HS-5 (cell line): Measurements from ENCODE around the gene CRYBG2.
"Not testable (repeated sequence)": the region's sequence is repeated elsewhere in the genome, so short reads cannot be mapped to it uniquely, and the experiment has no call there.

Experiments
- DNase-seq: peaks from one replicate; pipeline ENCODE4 v3.0.0-alpha.2; 2012; ENCODE audit warnings: low read depth

CRYBG2 gene

DNA sequence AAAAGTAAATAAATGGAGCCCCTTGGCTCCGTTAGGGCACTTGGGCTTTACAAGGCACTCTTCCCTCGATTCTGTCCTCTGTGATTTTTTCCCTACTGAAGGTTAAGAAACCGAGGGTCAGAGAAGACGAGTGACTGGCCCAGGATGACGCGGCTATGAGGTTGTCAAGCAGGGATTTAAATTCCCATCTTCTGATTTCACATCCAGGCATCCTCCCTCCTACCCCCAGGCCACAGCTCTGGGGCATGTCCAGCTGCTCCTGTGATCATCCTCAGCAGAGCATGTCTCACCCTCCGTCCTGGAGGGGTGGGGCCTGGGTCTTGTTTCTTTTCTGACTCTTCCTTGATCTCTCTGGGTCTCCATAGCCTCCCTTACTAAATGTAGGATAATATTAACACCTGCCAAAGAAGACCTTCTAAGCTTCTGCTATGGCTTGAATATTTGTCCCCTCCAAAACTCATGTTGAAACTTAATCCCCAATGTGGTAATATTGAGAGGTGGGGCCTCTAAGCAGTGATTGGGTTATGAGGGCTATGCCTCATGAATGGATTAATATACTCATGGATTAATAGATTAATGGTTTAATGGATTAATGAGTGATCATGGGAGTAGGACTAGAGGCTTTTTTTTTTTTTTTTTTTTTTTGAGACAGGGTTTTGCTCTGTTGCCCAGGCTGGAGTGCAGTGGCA lies 4.6 kb downstream of the CRYBG2 start:
- peak; percentile 90 for DNase-seq

DNA sequence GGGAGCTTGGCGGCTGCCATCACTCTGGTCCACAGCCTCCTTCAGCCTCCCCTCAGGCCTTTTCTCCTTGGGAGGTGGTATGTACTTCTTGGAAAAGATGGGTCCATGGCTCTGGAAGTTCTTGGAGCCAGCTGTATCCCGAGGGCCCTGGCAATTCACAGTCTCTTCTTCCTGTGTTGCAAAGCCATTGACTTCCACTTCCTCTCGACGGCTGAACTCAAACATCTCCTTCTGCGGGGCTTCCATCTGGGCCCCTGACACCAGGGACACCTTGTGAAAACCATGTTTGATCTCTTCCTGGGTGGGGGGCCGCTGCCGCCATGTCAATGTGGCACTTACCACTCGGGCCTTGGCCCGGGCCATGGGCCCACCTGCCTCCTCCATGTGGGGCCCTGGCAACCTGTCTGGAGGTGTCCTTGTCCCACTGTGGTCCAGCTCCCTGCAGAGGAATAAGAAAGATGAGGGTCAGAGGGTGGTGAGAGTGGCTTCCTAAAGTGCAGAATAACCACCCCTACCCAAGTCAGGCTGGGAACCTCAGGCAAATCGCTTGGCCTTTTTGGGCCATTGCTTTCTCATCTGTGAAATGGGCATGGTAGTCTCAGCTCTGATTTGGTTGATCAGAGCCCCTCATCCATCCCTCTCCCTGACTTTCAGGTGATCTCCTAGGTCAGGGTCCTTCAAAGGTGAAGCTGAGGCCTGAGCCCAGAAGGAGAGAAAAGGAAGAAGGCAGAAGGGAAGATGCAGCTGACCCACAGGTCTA lies 7.5 kb downstream of the CRYBG2 start:
- DNase-seq: no peak

DNA sequence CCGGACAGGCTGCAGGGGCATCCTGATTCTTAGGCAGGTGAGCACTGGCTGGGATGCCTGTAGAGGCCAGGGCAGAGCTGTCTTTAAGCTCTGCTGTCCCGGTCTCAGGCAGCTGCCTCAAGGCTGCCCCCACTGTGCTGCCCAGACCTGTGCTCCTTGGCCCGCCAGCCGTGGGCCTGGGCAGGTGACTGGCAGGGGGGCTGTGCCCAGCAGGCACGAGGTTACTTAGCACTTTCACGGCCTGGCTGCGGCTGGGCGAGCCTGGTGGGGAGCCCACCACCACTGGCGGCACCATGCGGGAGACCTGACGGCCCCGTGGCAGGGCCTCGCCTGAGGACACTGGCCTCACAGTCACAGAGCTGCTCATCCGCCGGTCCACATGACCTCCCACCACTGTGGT lies 8.2 kb downstream of the CRYBG2 start:
- DNase-seq: no peak

DNA sequence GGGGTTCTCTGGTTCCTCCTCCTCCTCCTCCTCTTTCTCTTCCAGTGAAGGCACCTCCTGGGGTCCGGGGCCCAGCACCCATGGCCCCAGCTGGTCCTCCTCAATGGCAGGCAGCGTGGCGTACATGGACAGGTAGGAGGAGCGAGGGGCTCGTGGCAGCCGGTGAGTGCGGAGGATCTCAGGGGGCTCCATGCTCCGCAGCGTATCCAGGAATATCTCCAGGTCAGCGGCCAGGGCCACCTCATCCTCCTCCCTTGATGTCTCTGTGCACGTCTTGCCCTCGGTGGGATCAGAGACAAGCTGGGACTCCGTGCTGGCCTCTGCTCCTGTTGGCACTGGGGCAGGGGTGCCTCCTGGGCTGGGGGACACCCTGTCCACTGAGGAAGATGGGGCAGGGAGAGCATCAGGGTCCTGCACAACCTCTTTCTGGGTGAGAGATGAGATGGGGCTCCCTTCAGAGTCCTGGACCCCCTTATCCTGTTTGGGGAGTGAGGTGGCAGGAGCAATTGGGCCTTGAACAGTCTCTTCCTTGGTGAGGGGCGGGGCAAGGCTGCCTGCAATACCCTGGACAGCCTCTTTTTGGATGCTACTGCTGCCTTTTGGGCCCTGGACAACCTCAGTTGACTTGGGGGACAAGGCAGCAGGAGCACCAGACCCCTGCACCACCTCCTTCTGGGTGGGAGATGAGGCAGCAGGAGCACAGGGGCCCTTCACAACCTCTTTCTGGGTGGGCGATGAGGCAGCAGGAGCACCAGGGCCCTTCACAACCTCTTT lies 9.6 kb downstream of the CRYBG2 start:
- no peak for DNase-seq

DNA sequence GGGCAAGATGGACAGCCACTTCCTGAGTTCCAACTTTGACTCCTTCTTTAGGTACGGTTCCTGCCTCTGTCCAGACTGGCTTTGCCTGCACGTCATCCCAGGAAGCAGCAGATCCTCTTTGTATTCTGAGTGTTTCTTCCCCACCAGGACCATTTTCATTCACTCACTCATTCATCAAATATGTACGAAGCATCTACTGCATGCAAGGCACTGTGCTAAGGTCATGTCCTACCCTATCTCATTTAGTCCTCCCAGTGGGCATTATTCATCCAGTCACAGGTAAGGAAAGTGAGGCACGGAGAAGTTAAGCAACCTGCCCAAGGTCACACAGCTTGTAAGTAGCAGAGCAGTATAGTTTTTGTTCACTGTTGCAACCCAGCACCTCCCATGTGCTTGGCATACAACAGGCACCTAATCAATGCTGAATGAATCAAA lies 13.9 kb downstream of the CRYBG2 start:
- DNase-seq: no peak

DNA sequence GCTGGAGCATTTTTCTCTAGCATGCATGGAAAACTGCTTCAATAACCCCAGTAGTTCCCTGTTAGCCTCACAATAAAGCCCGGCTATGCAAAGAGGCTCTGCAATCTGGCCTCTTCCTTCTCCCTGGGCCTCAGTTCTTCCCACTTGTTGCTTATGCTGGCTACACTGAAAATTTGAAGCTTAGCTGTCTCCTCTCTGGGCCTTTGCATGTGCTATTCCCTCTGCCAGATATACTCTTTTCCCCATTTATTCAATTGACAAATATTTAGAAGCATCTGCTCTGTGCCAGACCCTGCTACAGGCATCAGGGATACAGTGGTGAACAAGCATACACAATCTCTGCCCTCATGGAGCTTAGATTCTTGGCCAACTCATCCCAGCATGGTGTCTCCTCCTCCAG lies 15.3 kb downstream of the CRYBG2 start:
- no peak for DNase-seq

DNA sequence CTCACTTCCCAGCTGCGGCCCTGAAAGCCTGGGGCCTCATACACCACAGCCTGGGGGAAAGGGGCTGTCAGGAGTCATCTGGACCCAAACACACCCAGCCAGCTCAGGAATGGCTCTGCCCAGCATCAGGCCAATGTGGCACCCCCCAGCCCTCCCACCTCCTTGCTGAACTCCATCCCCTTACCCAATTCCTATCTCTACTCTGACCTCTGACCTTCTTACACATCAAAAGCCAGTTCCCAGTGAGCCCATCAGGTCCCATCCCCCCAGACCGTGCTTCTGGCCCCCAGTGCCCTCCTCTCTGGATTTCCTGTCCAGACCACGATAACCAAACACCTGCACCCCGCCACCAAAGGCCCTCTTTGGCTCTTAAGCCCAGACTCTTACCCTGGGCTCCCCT lies 16.3 kb downstream of the CRYBG2 start:
- DNase-seq: no peak

DNA sequence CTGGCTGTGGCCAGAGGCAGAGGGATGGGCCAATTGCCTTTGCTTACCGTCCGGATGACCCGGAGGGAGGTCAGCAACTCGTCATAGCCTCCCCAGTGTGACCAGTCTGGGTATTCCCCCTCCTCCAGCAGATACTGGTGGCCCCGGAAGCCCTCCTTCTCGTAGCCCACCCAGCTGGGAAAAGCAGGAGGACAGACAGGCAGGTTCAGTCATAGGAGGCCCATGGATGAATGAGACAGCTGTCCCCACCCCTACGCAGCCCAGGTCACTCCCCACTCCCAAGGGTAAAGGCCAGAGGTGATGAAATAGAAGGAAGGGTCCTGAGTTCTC lies 16.8 kb downstream of the CRYBG2 start:
- no peak for DNase-seq

DNA sequence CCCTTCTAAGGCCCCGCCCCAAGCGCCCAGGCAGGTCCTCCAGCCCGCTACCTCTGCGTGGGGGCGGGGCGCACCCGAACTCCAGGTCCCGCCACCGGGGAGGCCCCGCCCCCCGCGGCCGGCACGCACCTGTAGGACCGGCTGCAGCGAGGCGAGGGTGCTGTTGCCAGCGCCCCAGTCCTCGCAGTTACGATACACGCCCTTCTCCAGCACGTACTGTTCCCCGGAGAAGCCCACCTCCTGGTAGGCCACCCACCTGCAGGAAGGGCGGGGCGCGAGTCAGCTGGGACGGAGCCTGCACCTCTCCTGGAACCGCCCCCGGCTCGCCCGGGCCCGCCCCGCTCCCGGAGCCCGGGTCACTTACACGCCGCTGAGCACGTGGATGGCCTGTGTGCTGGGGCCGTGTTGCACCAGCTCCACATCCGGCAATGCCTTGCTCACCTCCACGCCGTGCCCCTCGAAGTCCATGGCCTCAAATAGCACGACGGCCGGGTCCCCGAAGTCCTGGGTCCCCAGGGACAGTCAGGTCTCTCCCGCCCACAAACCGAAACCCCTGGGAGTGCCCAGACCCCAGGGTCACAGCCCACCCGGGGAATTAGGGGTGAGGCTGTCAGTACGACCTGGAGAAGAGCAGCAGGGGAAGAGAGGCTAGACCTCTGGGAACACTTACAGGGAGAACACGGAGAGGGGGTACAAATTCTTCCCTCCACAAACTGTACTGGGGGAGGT lies 17.3 kb downstream of the CRYBG2 start:
- DNase-seq: no peak

DNA sequence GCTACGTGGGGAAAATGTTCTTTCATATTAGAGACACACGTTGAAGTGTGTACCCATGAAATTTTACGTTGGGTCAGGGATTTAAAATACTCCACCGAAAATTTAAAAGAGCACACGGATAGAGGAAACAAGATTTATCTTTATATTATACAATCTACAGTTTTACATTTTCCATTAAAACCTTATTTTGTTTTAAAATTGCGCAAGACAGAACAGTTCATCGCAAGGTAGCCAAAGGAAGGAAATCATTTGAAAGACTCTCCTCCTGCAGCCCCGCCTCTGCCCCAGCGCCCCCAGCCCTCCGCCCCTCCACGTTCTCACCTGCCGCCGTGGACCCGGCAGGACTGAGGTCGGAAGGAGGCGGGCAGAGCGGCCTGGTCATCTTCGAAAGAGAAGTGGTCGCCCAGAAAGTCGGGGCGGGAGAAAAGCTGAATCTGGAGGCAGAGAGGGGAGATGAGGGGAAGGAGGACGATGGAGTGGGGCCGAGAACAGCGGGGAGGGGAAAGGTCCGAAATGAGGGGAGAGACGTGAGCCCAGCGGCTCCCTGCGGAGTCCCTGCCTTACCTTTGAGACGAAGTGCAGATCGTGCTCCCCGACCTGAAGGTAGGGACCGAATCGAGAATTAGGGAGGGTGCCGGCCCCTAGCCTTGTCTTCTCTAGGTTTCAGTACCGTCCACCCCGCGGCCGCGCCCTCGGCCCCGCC lies 18.0 kb downstream of the CRYBG2 start:
- no peak for DNase-seq

DNA sequence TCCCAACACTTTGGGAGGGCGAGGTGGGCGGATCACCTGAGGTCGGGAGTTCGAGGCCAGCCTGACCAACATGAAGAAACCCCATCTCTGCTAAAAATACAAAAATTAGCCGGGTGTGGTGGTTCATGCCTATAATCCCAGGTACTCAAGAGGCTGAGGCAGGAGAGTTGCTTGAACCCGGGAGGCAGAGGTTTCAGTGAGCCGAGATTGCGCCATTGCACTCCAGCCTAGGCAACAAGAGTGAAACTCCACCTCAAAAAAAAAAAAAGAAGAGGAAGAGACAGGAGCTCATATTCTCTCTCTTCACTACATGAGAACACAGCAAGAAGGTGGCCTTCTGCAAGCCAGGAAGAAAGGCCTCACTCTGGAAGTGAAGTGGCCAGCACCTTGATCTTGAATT lies 20.6 kb downstream of the CRYBG2 start:
- DNase-seq: not testable (repeated sequence)

DNA sequence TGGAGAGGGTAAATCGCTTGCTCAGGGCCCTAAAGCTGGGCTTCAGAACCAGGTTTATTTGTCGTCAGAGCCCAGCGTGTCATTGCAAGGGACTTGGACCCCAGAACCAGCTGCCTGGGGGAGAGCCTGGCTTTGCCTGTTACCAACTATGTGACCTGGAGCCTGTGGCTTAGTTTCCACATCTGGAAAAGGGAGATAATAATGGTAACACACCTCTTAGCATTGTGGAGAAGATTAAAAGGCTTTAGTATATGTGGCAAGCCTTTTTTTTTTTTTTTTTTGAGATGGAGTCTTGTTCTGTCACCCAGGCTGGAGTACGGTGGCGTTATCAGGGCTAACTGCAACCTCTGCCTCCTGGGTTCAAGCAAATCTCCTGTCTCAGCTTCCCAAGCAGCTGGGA lies 23.7 kb downstream of the CRYBG2 start:
- DNase-seq: no peak

DNA sequence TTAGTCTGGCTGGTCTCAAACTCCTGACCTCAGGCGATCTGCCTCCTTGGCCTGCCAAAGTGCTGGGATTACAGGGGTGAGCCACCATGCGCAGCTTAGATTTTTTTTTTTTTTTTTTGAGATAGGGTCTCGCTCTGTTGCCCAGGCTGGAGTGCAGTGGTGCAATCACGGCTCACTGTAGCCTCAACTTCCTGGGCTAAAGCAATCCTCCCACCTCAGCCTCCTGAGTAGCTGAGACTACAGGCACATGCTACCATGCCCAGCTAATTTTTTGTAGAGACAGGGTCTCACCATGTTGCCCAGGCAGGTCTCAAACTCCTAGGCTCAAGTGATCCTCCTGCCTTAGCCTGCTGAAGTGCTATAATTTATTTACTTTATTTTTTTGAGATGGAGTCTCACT lies 24.6 kb downstream of the CRYBG2 start:
- DNase-seq: not testable (repeated sequence)

DNA sequence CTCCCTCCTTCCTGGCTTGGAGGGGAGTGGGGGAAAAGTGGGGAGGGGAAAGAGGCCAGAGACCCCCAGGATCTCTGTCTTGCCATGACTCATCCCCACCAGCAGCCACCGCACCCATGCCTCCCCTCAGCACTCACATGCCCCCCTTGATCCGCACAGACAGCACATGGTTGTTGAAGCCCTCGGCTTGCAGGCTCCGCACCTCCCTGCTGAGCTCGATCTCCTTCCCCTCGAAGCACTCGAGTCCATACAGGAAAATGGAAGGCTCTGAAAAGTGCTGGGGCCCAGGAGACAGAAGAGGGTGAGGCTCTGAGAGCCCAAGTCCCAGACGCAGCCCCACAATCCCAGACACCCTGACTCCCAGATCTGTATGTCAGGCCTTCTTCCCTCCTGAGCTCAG lies 25.3 kb downstream of the CRYBG2 start:
- DNase-seq: no peak

DNA sequence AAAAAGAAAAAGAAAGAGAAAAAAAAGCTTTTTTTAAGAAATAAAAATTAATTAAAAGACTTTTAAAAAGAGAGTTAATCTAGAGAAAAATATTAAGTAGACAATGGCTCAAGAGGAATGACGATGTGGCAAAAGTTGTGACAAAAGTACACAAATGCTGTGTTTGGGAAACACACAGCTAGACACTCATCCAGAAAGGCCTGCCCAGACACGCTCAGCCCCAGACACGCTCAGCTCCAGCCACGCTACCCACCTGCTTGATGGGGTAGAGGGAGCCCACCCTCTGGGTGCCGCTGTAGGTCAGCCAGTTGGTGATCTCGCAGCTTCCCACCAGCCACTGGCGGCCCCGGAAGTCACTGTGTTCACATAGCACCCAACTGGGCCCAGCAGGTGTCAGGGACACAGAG lies 26.0 kb downstream of the CRYBG2 start:
- no peak for DNase-seq

DNA sequence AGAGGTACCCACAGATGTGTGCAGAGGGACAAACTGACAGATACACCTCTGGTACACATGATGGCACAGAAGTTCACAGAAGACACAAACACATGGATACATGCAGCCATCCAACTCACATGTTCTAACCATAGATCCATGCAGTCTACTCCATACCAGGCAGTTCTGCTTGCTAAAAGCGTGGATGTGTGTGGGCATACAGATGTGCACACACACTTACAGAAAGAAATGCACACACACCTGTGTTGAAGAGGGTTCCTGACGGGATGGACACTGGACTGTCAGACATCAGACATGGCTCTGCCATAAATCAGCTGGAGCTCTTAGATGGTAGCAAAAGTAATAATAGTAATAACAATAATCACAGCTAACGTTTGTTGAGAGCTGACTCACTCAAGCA lies 29.4 kb downstream of the CRYBG2 start:
- DNase-seq: no peak

DNA sequence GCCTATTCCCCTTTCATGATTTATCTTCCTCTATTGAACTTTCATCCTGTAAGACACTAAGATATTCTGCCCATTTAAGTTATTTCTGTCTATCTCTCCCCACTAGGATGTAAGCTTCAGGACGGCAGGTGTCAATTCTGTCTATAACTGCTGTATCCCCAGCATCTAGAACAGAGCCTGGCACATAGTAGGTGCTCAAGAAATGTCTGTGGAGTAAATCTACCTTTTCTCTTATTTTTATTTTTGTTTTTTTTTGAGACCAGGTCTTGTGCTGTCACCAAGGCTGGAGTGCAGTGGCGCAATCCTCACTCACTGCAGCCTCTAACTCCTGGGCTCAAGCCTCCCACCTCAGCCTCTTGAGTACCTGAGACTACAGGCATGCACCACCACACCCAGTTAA lies 30.5 kb downstream of the CRYBG2 start:
- DNase-seq: no peak

DNA sequence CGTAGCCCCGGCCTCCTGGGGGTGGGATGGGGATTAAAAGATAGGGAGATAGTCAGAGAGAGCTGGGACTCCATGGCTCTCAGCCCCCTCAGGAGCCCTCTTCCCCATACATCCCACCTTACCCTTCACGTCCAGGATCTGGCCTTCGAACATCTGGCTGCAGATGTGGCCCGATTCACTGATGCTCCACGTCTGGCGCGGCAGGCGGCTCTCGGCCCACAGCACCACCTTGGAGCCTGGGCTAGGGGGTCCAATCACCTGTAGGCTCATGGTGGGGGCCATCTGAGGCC lies 31.9 kb downstream of the CRYBG2 start:
- DNase-seq: no peak

DNA sequence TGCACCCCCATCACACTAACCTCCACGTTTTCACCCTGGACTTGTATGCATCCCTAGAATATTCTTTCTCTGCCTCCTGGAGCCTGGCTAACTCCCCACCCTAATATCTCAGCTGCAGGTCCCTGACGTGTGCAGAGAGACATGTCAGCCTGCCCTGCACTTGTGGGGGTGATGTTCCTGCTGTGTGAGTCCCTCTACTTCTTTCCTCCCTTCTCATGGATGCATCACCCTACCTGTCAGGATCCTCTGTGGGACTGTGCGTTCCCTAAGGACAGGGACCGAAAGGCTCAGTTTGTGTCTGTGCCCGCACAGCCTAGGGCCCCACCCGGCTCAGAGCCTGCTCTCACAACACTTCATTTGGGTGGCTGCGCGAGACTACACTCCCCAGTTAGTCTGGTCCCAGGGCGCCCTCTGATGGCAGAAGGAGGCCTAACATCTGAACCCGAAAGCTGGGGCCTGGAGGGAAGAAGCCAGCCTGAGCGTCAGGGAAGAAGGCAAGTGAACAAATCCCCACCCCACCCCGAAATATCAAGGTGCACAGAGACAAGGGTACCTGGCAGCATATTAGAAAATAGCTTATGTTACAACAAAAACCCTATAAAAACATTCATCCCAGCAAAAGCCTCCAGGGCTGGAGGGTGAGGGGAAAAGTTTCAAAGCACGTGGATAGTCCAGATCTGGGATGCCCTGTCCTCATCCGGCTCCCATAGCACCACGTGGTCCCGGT lies 32.5 kb downstream of the CRYBG2 start:
- peak; percentile 45 for DNase-seq

DNA sequence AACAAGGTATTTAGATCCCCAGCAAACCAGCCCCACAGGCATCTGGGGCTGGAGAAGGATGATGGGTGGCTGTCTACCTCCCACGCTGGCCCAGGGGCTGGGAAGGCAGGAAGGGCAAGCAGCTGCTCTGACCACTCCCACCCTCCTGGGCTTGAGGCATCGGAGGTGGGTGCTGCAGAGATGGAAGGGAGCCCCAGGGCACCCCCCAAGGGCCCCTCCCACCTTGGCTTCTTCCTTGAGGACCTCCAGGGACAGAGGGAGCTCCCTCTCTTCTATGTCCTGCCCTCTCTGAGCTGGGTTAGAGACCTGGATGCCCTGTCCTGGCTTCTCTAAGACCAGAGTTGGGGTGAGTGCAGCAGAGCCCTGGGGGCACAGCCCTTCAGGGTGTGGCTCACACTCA lies 33.0 kb downstream of the CRYBG2 start:
- no peak for DNase-seq

DNA sequence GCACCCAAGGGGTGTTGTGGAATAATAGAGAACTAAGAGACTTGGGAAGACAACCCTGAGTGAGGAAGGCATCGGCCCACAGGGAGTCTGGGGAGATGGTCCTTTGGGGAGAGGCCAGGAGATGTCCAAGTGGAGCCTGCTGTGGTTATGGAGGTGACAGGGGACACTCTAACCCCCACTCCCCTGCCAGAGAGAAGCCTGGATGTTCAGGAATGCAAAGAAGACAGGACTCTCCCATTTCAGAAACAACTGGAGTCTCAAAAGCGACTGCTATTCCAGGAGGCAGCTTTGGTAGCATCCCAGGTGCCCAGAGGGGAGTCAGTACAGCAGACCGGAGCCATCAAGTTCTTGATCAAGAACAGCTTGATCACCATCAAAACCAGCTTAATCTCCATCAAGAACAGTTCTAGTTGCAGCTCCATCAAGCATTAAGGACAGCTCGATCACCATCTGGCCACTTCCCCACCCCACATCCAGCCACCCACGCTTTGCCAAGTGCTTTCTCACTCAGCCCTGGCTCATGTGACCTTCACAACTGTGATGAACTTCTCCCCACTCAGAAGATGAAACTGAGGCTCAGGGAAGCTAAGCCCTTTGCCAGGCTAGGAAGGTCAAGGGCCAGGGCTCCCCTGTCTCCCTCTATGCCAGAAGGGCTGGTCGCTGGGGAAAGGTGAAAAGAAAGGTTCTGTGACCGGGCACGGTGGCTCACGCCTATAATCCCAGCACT lies 35.4 kb downstream of the CRYBG2 start:
- no peak for DNase-seq
